Thyroid gland (tissue), 4 donors: ENCODE data around the gene CYGB. TPM values are rescaled to one million over a fixed set of nuclear protein-coding genes. Genes with fewer than 3 reads are reported as not detected.
A peak's percentile ranks its signal among the peaks of the same experiment; 100 is the strongest.
"Not testable (repeated sequence)": the region's sequence is repeated elsewhere in the genome, so short reads cannot be mapped to it uniquely, and the experiment has no call there.

Source experiments
- DNase-seq, 2 donors: peaks; one replicate each; pipeline ENCODE4 v3.0.0-alpha.2; 2019
- H3K27ac ChIP-seq, 3 donors: fragments of 200-600 bp; sonication (generic); 1 replicate in 2 of 3; 2 replicates in 1 of 3; pipeline ENCODE4 v1.5.1; 2016 to 2019; ENCODE audit warnings: mild to moderate bottlenecking in 1 of 3, moderate library complexity in 1 of 3
- H3K27me3 ChIP-seq: fragments of 200-600 bp; sonication (generic); one replicate; pipeline ENCODE4 v1.5.1; 2019
- H3K36me3 ChIP-seq, 2 donors: fragments of 200-600 bp; sonication (generic); one replicate each; pipeline ENCODE4 v1.5.1; 2016 to 2019
- H3K4me1 ChIP-seq, 2 donors: fragments of 200-600 bp; sonication (generic); one replicate each; pipeline ENCODE4 v1.5.1; 2017 to 2019
- H3K4me3 ChIP-seq, 3 donors: fragments of 200-600 bp; sonication (generic); replicated peaks in 1 of 3; 1 replicate in 2 of 3; 2 replicates in 1 of 3; pipeline ENCODE4 v1.5.1; 2016; ENCODE audit warnings: mild to moderate bottlenecking in 1 of 3
- H3K9me3 ChIP-seq: fragments of 200-600 bp; sonication (generic); one replicate; pipeline ENCODE4 v1.5.1; 2017
- CTCF ChIP-seq, 6 experiments: fragments of 200-600 bp in 3 of 6; fragments of 450-650 bp in 3 of 6; sonication (generic) in 3 of 6; IDR thresholded peaks; one replicate each; pipeline ENCODE4 v1.5.1; 2016 to 2019; ENCODE audit warnings: antibody characterized with exemption in 6 of 6, mild to moderate bottlenecking in 2 of 6, inconsistent platforms in 1 of 6, moderate library complexity in 1 of 6
- POLR2A ChIP-seq, 2 donors: fragments of 450-650 bp; IDR thresholded peaks; one replicate each; pipeline ENCODE4 v1.6.1; 2017; ENCODE audit warnings: antibody characterized with exemption in 2 of 2, mild to moderate bottlenecking in 2 of 2, moderate library complexity in 1 of 2
- WGBS, 2 donors: methylation state at CpG; one replicate each; pipeline ENCODE4 v1.1.5; 2017; 5-methylcytosine and 5-hydroxymethylcytosine counted together
- intact Hi-C: fragments of 100-400 bp; cut with DNase I; formaldehyde crosslinking; loops from one replicate; pipeline ENCODE4 v1.15.1; 2023
- total RNA-seq, 4 donors: library from RNA; depleted of rRNA; stranded (reverse); fragments of >200 nt; gene quantifications; one replicate each; pipeline ENCODE4 v1.2.3, GENCODE V29; 2016

Gene CYGB
- total RNA-seq, 4 donors from 2014 or later: 14.7 to 32.3 (median 25.6) TPM

GRCh38 chr17:76560877-76561221 lies 23.3 kb upstream of the CYGB start:
- Histone ChIP-seq H3K36me3 (peaks cover 0 to 13% of the 10 kb centered on the region in 2 donors), H3K27ac (peak overlapping the region in 1 of 3 donors; percentile 0), H3K4me3 (no peak overlapping the region), H3K27me3 (no peaks in the 10 kb centered on the region), H3K4me1 (peaks cover 34 to 48% of the 10 kb centered on the region in 2 donors), H3K9me3 (no peaks in the 10 kb centered on the region)
- intact Hi-C loops: no loop called here
- DNase-seq: no peak
- TF ChIP-seq CTCF (IDR thresholded peaks at IDR 0.05): no peak
- TF ChIP-seq POLR2A (IDR thresholded peaks at IDR 0.05): no peak
- WGBS, 2 donors: 81 to 82% methylated on average over 6 of the region's 6 CpGs

- Histone ChIP-seq H3K4me1 (peaks cover 30 to 44% of the 10 kb centered on the region in 2 donors), H3K4me3 (no peak overlapping the region), H3K27ac (peak overlapping the region in 1 of 3 donors; percentile 0), H3K27me3 (no peaks in the 10 kb centered on the region), H3K9me3 (no peaks in the 10 kb centered on the region), H3K36me3 (peaks cover 0 to 13% of the 10 kb centered on the region in 2 donors)
- no peak for DNase-seq
- WGBS, 2 donors: 85 to 95% methylated on average over 10 of the region's 10 CpGs
- intact Hi-C loops: no loop called here
- no peak for TF ChIP-seq CTCF (IDR thresholded peaks at IDR 0.05)
- TF ChIP-seq POLR2A (IDR thresholded peaks at IDR 0.05): no peak
Observed at GRCh38 chr17:76560036-76560876, 22.7 kb upstream of the CYGB start.

GRCh38 chr17:76559460-76559859 lies 22.0 kb upstream of the CYGB start:
- DNase-seq, H3K9me3 ChIP-seq, H3K27ac ChIP-seq, H3K27me3 ChIP-seq: not testable (repeated sequence)
- peaks cover 0 to 13% of the 10 kb centered on the region in 2 donors for H3K36me3 ChIP-seq
- peaks cover 29 to 52% of the 10 kb centered on the region in 2 donors for H3K4me1 ChIP-seq
- WGBS, 2 donors: 96 to 97% methylated on average over 7 of the region's 7 CpGs
- intact Hi-C loops: loop anchor here (10.0 kb wide), 1 partner anchor 155 kb away; the partner anchor contains the start of gene MXRA7
- H3K4me3 ChIP-seq: peak overlapping the region in 1 of 3 donors; percentile 4

- peaks cover 37 to 60% of the 10 kb centered on the region in 2 donors for H3K4me1 ChIP-seq
- intact Hi-C loops: loop anchor here (10.0 kb wide), 1 partner anchor 156 kb away; the partner anchor contains the start of gene MXRA7
- TF ChIP-seq POLR2A (IDR thresholded peaks at IDR 0.05): no peak
- peak in 4 of 6 experiments; percentile 38 to 62 (median 58) for TF ChIP-seq CTCF (IDR thresholded peaks at IDR 0.05)
- peak overlapping the region in 2 of 3 donors; percentile 46 to 50 for H3K4me3 ChIP-seq
- H3K9me3 ChIP-seq: no peaks in the 10 kb centered on the region
- H3K27me3 ChIP-seq: no peaks in the 10 kb centered on the region
- H3K36me3 ChIP-seq: peaks cover 0 to 9% of the 10 kb centered on the region in 2 donors
- peak overlapping the region; percentile 80 to 92 (median 90) for H3K27ac ChIP-seq
- whole genome bisulfite sequencing, 2 donors: 0 to 4% methylated on average over 14 of the region's 14 CpGs
- peak in 1 of 2 donors; percentile 38 for DNase-seq
Observed at GRCh38 chr17:76558198-76559095, 20.9 kb upstream of the CYGB start.
